ENCODE results near the gene OGA.

Gene OGA

GRCh38 chr10:101773923-101774588, 44.2 kb downstream of the OGA start:
- no peak for DNase-seq

DNA sequence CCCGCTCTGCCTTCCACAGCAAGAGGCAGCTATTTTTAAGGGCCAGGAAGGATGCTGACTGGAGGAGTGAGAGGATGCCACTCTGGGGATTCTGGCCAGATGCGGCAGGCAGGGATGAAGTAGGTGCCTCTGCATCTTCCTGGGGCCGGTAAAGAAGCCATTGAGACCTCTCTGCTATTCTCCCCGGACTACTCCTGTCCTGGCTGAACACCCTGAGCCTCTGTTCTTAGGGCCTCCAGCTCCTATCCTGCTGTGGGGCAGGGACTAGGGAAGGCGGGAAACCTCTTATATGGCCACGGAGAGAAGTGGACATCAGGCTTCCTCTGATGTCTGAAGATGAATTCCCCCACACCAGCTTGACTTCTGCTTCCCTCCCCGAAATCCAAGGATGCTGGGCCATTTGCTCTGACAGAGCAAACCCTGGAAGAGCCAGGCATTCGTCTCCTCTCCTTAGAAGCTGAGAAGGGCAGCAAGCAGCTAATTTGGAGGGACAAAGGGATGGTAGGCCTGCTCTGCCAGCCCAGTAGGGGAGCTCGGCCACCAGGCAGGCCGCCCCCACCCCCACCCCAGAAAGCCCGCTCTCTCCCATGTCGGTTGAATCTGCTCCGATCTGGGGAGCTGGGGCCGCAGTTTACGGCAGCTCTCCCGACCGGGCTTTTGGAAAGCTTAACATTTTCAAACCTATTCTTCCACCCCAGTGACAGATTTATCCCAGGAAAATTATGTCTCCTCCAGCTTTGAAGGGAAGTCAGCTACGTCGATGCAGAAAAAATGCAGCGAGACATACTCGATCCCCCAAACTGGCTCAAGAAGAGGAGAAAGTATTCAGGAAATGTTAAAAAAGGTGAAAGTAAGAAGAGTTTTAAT, 45.1 kb downstream of the OGA start:
- DNase-seq, result no peak

DNA sequence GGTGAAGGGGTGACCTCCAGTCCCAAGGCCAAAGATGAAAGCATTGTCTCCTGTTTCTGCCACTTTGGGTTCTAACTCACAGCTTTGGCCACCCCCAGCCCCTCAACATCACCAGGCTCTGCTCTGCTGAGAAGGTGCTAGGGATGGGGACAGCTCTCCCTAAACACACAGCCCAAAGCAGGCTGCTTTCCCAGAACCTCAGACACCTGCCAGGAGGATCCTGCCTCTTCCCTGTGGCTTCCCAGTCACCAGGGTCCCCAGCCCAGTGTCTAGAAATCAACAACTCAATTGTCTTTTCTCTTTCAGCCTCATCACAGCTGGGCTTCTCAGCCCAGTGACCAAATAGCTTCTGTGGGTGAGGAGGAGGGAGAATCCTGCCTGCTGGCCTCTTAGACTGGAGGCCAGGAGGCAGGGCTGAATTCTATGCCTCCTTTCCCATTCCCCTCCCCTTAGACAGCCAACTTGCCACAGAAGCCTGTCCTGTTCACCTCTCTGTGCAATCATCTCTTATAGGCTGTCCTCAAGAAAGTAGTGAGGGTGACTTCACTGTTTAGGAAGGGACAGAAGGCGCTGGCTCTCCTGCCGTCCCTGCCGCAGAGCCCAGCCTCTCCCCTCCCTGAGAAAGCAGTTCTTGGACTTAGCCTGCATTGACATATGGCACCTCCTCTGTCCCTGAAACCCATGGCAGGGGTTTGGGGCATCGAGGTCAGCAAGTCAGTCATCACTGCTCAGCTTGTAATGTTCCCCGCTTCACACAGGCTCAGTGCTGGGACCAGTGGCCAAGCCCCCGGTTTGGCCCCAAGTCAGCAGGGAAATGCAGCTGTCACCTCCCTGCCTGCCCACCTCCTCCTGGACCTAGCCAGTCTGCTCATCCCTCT, 46.0 kb downstream of the OGA start:
- no peak for DNase-seq

DNA sequence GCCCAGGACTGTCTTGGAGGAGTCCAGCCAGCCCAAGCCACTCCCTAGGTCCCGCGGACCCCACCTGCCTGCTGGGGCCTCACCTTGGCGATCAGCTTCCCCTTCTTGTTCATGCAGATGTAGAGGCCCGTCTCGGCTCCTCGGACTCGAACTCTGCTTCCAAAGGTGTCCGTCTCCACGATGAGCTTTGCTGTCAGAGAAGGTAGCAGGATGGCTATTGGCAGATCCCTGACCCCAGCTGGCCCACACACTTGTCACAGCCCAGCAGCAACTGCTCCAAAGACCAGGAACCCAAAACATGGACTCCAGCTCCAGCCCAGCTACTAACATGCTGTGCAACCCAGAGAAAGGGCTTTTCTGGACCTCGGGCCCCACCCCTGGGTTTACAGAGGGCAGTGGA, 46.9 kb downstream of the OGA start:
- DNase-seq, result no peak

DNA sequence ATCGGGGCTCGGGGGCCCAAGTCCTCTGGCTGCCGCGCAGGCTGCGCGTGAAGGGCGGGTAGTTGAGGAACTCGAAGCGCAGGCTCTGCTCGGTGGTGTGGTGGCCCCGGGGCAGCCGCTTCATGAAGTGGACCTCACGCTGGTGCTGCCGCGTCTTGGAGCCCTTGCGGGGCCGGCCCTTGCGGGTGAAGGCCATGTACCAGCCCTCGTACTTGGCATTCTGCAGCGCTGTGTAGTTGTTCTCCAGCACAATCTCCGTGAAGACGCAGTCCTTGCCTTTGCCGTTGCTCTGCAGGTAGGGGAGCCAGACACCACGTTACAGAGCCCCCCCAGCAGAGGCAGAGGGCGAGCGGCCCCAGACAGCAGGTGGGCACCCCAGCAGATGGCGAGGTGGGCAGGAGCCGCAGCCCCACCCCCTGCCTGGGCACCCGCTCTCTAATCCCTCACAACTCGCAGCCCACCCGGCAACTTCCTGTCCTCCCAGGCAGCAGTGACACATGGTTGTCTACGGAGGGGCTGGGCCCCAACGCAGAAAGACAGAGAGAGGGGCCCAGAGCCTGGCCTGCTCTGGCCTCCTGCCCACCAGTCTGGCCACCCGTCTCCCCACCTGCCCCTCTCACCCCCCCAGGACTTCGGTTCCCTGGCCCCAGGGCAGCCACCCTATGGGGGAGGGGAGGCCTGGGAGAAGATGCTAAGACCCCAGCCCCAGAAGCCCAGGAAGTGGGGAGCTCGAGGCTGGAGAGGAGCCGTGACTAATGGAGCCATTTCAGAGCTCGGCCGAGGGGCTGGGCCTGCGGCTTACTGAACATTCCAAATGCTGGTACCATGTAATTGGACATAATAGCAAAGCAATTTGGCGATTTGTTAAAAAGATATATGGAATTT, 47.7 kb downstream of the OGA start:
- no peak for DNase-seq

DNA sequence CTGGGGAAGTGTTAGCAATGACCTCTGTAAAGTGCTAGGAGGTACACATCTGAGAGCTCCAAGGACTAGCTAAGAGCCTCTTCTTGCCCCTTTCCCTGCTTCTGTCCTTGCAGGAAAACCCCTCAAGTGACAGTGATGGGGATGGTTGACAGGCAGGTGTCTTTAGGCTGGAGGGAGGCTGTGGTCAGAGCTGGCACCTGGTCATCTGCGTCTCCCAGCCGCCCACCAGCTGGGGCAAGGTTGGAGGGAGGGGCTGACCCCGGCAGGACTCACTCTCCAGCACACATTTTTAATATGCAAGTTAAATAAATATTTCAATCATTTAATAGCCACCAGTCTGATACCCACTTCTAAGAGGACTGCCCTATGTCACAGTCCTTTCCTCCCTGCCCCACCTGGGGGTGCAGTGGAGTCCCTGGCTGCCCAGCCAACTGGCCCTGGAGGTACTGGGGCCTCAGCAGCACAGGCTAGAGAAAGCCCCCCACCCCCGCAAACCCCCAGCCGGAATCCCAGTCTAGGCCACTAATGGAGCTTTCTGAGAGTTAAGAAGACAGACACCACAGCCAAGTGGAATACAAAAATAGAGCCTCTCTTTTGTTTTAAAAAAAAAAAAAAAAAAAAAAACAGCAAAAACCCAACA, 48.6 kb downstream of the OGA start:
- no peak for DNase-seq

DNA sequence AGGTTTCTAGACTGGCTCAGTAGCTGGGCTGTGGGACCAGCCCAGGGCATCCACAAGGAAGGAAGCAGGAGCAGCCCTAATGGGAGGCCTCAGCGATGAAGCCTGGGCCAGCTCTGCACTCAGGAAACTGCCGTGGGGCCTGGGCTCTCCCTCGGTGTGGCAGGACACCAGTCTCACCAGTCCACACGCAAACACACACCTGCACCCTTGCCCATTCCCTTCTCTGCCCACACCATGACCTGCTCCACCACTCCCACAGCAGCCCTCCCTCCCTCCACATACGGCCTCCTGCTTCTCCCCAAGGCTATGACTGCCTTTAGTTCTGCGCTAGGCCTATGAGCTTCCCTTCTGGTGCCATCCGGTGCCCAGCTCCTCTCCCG, 49.5 kb downstream of the OGA start:
- DNase-seq, result no peak

DNA sequence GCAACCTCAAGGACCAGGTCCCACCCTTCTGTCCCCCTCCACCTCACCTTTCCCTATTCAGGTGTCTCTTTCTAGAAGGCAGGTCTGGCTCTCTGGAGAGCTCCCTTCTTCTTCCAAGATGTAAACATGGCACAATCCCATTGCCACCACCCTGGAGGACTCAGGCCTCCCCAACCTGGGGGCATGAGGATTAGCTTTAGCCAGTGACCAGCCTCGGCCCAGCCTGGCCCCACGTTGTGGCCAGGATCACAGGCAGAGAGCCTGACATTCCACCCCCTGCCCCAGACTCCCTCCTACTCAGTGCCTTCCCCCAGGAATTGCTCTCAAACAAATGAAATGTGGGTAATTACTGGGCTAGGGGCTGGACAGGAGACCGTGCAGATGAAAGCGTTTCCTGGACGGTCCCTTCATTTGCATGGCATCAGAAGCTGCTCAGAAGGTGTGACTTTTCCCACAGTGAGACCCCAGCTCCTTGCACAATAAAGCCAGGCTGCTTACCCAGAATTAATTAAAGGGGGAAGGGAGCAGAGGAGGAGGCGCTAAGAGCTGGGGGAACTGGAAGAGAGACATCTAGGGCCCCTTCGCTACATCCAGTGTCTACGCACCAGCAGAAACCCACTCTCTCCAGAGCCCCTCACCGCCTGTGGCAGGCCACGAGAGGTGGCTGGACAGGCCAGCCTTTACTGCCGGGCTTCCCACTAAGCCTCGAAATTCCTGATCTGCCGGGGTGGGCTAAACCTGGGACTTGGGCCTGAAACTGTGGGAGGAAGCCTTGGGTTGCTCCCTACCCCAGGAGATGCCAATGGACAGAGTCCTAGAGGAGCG, 50.1 kb downstream of the OGA start:
- DNase-seq, result no peak

GRCh38 chr10:101767600-101767945, 50.7 kb downstream of the OGA start:
- no peak for DNase-seq

DNA sequence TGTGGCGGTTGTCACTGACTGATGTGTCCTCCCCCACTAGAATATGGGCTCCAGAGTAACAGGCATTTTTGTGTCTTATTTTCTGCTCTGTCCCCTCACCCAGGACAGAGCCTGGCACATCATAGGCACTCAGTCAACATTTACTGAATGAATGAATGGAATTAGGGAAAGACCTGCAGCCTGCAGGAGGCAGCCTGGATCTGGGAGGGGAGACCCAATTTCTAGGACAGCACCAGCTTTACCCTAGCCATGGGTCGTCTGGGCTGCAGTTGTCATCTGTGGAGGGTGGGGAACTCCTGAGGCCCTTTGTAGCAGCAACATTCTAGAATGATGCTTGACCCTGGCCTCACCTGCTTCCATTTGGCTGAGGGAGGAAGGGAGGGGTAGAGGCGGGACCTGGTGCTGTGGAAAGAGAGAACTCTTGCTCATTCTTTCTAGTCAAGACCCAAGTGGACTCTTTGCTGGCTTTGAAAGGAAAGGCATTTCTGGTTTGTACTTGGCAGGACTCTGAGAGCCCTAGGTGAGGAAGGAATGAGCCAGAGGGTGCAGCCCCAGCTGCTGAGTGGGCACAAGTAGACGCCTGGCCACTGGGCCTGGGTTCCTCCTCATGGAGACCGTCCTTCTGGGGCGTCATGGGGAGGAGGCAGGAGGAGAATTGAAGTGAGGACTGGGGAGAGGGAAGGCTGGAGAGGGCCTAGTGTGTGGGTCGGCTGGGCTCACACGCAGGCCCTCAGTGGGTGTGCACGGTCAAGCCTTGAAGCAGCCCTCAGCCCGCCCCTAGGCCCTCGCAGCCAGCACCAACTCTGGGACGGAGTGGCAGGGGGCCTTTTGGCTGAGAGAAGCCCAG, 51.3 kb downstream of the OGA start:
- no peak for DNase-seq

GRCh38 chr10:101766306-101766705, 51.9 kb downstream of the OGA start:
- no peak for DNase-seq

DNA sequence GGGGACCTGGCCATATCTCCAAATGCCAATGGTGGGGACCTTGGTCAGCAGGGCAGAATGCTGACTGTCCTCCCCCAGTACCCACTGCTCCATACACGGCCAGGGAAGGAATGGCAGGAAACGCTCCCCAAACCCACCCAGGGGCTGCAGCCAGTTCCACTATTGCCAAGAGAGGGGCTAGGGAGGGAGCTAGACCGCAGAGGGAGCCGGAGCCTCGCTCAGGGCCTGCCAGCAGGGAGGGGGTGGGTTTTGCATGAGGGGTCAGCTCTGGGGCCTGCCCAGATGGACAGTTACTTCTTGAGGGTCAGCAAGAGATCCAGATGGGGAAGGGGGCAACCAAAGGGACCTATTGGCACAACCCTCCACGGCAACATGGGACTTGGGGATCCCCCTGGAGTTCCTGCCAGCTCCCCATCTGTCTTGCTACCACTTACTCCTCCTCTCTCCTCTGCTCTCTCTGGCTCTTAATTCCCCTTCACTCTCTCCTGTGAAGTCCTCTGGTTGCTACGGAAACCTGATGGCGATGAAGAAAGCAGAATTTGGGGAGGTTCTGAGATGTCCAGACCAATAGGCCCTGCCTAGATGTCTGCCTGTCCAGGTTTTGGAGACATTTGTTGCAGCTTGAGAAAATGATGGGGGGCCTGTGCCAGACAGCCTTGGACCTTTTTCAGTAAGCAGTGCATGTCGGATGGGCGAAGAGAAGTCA, 55.0 kb downstream of the OGA start:
- DNase-seq, result no peak

GRCh38 chr10:101762736-101763135, 55.5 kb downstream of the OGA start:
- DNase-seq, result no peak

GRCh38 chr10:101761226-101761625, 57.0 kb downstream of the OGA start:
- no peak for DNase-seq

- DNase-seq, result no peak
Measured at GRCh38 chr10:101760510-101760909, 57.7 kb downstream of the OGA start.

DNA sequence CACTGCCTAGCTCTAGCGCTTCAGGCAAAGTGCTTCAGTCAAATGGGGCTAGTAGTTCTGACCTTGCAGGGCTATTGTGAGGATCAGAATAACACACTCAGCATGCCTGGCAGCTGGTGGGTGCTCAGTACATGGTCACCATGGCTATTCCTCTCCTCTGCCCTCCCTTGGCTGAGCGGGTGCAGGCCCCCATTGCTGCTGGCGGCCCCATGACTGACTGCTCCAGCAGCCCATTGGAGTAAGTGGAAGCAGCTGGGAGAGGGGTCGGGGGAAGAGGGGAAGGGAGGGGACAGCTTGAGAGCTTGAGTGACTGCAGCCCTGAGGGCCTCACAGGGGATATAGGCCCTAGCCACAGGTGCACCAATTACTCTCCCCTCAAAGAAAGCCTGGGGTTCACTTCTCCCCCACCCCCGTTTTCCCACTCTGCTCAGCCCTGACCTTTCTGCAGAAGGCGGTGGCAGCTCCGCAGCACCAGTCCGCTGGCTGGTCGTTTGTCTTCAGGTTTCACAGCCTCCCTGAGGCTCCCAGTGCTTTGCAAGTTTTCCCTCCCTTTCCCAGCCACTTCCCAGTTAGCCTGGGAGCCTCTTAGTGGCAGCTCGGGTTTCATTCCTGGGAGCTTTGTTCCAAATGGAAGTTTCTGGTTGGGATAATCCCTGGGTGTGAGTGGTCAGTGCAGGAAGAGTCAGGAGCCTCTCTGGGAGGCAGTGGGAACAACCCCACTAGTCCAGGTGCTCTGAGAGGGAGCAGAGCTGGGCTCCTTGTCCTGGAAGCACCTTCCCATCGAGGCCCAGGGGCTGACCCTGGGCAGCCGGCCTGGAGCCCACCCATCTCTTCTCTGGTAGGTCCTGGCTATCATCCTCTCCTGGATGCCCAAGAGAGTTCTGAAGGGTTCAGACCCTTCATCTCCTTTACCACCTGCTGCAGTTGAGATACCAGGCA, 58.7 kb downstream of the OGA start:
- DNase-seq, result no peak

DNA sequence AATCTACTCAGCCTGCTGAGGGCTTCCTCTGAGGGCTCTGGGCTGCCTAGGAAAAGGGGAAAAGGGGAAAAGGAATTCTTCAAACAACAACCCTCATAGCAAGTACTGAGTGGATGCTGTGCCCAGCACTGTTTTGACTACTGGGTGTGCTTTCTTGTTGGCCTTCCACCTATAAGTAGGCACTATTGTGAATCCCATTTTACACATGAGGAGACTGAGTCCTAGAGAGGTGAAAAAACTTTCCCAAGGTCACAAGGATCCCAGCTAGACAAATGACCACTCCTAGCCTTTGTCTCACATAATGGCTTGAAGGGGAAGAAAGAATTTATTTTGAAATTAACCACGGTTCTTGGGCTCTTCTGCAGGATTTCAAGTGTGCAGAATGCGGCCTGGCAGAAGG, 59.4 kb downstream of the OGA start:
- no peak for DNase-seq

- no peak for DNase-seq
Measured at GRCh38 chr10:101752241-101752640, 66.0 kb downstream of the OGA start.
